Measurements from ENCODE around the gene SCRN1.

The SCRN1 gene

Small RNA genes within 50 kb of the gene (small RNA-seq; reads per million reads assigned to genes)
- 0 to 0.08 reads per million in 2 experiments for gene RF01210
